Activated T-cell treated with anti-CD3 and anti-CD28 coated beads, Interleukin-2, amount 50 U/mL, for 24 hours (primary cell): Measurements from ENCODE around the gene TK2.
"Not testable (repeated sequence)": the region's sequence is repeated elsewhere in the genome, so short reads cannot be mapped to it uniquely, and the experiment has no call there.

ENCODE experiments used
- DNase-seq: peaks from one replicate; pipeline ENCODE4 v3.0.0-alpha.2; 2020
- H3K27ac Mint-ChIP-seq: 2 replicates; pipeline ENCODE4 v1.8.0; 2020; ENCODE audit warnings: mild to moderate bottlenecking, mixed read lengths
- H3K27me3 Mint-ChIP-seq: 2 replicates; pipeline ENCODE4 v1.8.0; 2020; ENCODE audit warnings: mixed read lengths
- H3K36me3 Mint-ChIP-seq: 2 replicates; pipeline ENCODE4 v1.8.0; 2020; ENCODE audit warnings: low read depth, mixed read lengths
- H3K4me1 Mint-ChIP-seq: 2 replicates; pipeline ENCODE4 v1.8.0; 2020; ENCODE audit warnings: low read depth, mixed read lengths
- H3K4me3 Mint-ChIP-seq: 2 replicates; pipeline ENCODE4 v1.8.0; 2020; ENCODE audit warnings: mild to moderate bottlenecking, moderate library complexity, mixed read lengths
- H3K9me3 Mint-ChIP-seq: 2 replicates; pipeline ENCODE4 v1.8.0; 2020; ENCODE audit warnings: mixed read lengths

TK2 gene

DNA sequence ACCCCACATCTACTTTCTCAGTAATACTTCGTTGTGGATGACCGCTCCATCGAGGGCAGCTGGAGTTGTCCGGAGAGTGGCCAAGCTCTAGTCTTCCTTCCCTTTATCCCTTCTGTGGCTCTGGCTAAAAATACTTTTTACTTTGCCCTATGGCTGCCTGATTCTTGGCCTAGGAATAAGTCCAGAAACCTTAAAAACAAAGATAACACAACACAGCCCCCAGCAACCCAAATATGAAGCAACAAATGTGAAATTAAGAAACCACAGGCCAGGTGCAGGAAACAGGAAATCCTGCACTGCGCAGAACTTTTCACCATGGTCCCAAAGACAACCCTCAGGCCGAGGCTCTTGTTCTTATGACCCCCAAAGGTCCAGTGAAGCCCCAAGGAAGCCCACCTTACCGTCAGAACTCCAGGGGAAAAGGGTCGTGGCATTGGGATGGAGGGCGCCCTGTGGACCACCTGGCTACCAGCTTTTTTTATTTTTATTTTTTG is 26.0 kb downstream of the TK2 start:
- DNase-seq = no peak
- no peaks in the 10 kb centered on the region for H3K9me3 Mint-ChIP-seq
- peak overlapping the region; percentile 87 for H3K27ac Mint-ChIP-seq
- H3K36me3 Mint-ChIP-seq = no peaks in the 10 kb centered on the region
- peak overlapping the region; percentile 56 for H3K4me3 Mint-ChIP-seq
- H3K27me3 Mint-ChIP-seq = no peaks in the 10 kb centered on the region
- H3K4me1 Mint-ChIP-seq = peaks cover 73% of the 10 kb centered on the region

DNA sequence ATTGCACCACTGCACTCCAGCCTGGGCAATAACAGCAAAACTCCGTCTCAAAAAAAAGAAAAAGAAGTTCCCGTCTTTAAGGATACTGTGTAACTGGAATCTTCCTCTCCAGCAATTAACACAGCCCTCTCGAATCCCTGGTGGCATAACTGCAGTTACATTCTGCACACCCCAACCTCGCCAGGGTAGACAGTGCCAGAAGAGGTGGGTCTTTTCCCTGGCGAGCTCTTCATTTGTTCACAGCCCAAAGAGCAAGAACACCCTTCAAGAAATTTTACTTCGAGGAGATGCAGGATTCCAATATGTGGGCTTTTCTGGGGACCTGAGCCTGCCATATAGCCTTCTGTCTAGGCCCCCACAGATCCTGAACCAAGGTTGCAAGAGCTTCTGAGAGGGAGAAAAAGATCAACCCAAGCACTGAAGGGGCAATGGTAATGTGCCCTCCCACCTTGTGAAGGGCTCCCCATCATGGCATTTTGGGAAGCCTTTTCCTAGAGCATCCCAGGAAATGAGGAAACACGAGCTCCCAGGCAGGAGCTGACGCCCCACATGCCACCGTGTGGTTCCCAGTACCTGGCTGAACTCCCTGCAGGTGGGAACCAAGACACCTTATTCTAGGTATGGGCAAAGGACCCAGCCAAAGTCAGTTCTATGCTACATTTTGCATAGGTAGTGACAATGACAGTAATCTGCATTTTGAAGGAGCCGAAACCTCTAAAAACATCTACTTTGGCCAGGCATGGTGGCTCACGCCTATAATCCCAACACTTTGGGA is 26.9 kb downstream of the TK2 start:
- DNase-seq = no peak
- peak overlapping the region; percentile 52 for H3K4me3 Mint-ChIP-seq
- H3K27me3 Mint-ChIP-seq = no peaks in the 10 kb centered on the region
- peaks cover 79% of the 10 kb centered on the region for H3K4me1 Mint-ChIP-seq
- no peaks in the 10 kb centered on the region for H3K9me3 Mint-ChIP-seq
- peak overlapping the region; percentile 96 for H3K27ac Mint-ChIP-seq
- no peaks in the 10 kb centered on the region for H3K36me3 Mint-ChIP-seq

DNA sequence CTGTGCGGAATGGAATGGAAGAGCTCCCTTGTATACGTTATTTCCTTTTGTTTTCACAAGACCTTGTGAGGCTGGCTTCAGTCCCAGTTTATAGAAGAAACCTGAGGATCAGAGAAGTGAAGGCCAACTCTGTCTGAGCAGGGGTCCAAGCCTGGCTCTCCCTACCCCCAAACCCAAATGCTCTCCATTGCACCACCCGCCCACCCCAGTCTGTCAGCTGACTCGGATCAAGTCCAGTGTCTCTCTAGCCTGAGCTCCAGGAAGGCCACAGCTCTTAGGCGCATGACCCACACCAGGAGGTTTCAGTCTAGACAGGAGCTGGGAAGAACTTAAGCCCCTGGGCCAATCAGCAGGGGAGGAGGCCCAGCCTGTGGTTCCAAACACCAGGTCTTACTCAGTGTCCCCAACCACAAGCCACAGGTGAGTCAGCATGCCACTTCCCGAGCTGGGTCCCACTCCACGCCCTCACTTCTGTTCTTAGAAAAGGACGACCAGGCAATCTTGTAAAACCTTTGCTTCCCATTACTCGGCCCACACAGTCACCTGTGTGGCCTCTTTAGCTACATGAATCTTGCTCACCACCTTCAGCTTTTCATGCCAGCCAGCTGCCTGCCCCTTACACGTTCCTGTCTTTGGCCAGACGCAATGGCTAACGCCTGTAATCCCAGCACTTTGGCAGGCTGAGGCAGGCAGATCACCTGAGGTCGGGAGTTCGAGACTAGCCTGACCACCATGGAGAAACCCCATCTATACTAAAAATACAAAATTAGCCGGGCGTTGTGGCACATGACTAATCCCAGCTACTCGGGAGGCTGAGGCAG is 27.8 kb downstream of the TK2 start:
- no peaks in the 10 kb centered on the region for H3K9me3 Mint-ChIP-seq

DNA sequence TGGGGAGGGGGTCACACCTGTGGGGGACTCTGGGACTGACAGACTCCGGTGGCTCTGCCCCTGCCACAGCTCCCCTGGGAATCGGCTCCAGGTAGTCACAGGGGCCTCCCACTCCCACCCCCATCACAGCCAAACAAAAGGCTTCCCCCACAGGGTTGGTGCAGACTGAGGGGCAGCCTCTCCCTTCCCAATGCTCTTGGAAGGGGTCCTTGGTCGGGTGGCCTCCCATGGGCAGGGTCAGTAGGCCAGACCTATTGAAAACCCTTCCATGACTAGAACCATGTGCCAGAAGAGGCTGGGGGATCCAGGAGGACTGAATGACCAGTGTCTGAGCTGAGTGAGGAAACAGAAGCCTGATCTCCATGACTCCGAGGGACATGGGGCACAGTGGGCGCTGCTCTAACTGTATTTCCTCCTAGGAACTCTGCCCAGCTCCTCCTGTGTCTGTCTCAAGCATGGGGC is 28.6 kb downstream of the TK2 start:
- H3K9me3 Mint-ChIP-seq = no peaks in the 10 kb centered on the region
- peaks cover 95% of the 10 kb centered on the region for H3K4me1 Mint-ChIP-seq
- H3K4me3 Mint-ChIP-seq = peak overlapping the region; percentile 52
- H3K27me3 Mint-ChIP-seq = no peaks in the 10 kb centered on the region
- peak overlapping the region; percentile 96 for H3K27ac Mint-ChIP-seq
- no peaks in the 10 kb centered on the region for H3K36me3 Mint-ChIP-seq
- no peak for DNase-seq

More for the DNA sequence above, 27.8 kb downstream of the TK2 start:
- Mint-ChIP-seq H3K4me1 (peaks cover 86% of the 10 kb centered on the region), H3K27ac (peak overlapping the region; percentile 96), H3K27me3 (no peaks in the 10 kb centered on the region), H3K4me3 (peak overlapping the region; percentile 52), H3K36me3 (no peaks in the 10 kb centered on the region)
- DNase-seq = peak; percentile 93

DNA sequence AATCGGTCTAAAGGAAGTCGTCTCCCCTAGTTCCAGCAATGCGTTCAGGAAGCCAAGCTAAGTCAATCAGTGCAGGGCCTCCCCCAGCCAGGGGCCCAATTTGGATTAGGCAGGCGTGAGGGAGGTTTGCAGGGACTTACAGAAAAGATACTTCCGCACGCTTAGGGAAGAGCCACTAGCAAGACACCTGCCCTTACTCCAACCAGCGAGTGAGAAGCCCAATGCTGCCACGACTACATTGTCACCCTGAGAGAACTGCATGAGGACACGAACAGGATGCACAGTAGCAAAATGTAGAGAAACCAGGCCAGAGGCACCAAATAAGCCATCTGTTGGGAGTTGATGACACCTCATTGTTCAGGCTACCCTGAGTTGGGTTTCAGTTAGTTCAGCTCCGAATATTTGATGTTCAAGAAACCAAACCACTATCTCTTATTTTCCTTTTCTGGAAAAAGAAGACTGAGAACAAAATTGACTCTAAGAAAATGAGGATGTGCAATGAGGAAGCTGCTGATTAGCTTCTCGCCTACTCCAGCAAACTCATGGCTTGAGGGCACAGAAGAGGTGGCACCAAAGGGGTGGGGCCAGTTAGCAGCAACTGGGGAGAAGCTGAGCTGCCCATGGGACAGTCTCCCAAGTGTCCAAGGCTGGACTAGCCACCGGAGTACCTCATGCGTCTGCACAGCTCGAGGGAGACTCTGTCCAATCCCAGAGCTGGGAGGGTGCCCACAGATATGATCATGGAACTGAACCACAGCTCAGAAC is 29.3 kb downstream of the TK2 start:
- Mint-ChIP-seq H3K27ac (peak overlapping the region; percentile 75), H3K27me3 (no peaks in the 10 kb centered on the region), H3K9me3 (no peaks in the 10 kb centered on the region), H3K4me3 (no peak overlapping the region), H3K36me3 (no peaks in the 10 kb centered on the region), H3K4me1 (peaks cover 95% of the 10 kb centered on the region)
- DNase-seq = peak; percentile 43

DNA sequence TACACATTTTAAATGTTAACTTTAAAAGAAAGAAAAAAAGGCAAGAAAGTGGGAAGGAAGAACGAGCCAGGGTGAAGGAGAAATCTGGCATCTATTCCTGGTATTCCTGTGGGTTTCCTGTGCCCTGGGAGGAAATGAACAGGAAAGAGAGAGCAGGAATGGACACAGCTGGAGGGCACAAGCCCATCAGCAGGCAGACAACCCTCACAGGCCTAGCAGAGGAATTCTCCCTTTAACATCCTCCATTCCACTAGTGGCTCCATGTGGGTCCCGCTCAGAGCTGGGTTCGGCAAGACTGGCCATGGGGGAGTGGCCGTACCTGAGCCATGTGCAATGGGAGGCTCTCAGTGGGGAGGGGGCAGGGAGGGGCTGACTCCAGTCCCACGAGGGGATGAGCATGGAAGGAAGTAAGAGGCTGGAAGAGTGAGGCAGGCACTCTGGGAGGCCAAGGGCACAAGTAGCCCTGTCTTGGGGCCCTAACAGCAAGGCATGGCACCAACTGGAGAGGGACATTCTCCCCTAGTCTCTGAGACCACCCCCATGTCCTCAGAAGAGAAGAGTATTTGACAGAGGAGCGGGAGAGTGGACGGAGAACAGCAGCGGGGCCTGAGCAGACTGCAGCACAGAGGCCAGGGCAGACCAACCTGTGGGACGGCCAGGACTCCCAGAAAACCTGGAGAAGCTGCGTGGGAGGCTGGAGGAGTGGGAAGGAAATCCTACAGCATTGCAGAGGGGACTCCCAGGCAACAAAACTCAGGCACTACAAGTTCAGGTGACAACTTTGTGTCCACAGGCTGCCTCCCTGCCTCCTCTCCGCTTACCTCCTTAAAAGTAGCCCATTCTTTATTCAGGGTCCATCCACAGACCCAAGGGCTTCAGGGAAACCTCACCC is 30.2 kb downstream of the TK2 start:
- Mint-ChIP-seq H3K4me3 (no peak overlapping the region), H3K36me3 (no peaks in the 10 kb centered on the region), H3K27ac (peak overlapping the region; percentile 75), H3K9me3 (no peaks in the 10 kb centered on the region), H3K27me3 (no peaks in the 10 kb centered on the region), H3K4me1 (peaks cover 94% of the 10 kb centered on the region)
- no peak for DNase-seq

DNA sequence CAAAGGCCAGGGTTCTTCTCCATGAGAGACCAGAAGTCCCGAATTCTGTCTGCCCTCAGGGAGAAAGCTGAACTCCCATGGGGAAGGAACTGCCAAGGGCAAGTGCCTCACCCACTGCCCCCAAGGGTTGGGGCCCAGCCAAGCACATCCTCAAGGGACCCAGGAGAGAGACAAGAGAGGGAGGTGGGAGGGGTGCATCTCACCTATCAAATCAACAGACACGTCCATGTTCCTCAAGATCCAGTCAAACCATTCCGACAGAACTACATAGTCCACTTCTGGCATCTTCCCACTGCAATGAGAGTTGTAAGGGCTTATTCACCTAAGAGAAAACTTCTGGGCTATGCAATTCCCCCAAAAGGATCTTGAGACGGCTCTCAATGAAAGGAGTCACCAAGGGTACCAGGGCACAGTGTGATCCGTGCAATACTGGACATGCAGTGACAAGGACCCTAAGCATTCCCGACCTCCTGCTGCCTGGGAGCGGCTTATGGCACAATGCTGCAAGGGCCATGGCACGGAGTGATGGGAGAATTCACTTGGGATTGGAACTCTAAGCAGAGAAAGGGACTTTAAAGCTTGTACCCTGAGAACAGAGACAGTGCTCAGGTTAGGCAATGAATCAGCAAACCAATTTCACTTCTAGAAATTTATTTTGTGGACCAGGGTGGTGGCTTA is 32.2 kb downstream of the TK2 start:
- no peak for DNase-seq
- Mint-ChIP-seq H3K9me3 (no peaks in the 10 kb centered on the region), H3K36me3 (no peaks in the 10 kb centered on the region), H3K4me1 (peaks cover 80% of the 10 kb centered on the region), H3K27me3 (no peaks in the 10 kb centered on the region), H3K27ac (peak overlapping the region; percentile 95), H3K4me3 (peak overlapping the region; percentile 78)

DNA sequence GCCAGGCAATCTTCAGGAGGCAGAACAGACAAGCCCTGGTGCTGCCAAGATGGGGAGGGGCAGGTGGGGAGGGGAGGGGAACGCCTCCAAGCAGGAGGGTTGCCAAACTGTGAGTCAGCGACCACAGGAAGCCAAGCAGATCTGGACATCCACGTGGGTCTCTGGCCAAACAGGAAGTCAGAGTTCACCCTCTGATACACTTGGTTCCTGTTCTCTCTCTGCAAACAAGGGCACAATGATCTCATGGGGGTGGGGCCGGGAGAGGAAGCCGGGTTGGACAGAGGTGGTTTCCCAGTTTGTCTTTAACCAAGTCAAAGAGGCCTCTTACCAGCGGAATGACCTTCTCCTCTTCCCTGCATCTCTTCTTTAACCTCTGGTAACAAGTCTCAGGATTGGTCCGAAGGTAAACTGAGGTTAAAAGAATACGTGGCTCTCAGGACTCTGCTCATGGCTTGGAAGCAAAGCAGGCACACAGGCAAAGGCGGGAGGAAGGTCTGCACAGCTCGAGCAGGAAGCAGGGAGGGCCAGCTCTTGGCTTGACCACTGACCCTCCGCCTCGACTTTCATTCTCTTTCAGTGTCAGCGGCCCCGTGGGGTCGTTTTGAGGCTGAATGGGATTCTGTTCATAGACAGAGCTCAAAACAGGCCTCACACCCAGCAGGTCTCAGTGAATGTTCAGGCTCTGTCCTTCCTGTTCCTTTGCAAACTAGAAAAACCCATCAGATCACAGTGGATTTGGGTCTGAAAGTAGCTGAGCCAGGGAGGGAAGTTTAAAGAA is 32.9 kb downstream of the TK2 start:
- peak; percentile 79 for DNase-seq
- Mint-ChIP-seq H3K4me3 (peak overlapping the region; percentile 78), H3K27me3 (no peaks in the 10 kb centered on the region), H3K9me3 (no peaks in the 10 kb centered on the region), H3K4me1 (peaks cover 74% of the 10 kb centered on the region), H3K27ac (peak overlapping the region; percentile 95), H3K36me3 (no peaks in the 10 kb centered on the region)

DNA sequence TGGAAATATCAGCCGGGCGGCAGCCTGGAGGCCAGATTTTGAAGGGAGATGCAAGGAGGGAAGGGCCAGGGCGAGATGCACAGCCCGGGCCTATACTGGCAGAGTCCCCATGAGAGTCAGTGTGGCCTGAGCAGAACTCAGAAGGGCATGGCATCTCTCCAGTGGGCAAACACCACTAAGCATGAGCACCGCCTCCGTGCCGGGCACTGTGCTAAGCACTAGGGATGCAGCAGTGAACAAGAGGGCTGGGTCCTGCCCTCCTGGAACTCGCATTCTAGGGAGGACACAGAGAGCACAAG is 33.5 kb downstream of the TK2 start:
- no peak for DNase-seq
- no peaks in the 10 kb centered on the region for H3K27me3 Mint-ChIP-seq
- no peaks in the 10 kb centered on the region for H3K9me3 Mint-ChIP-seq
- H3K36me3 Mint-ChIP-seq = no peaks in the 10 kb centered on the region
- H3K4me3 Mint-ChIP-seq = peak overlapping the region; percentile 42
- peak overlapping the region; percentile 95 for H3K27ac Mint-ChIP-seq
- peaks cover 71% of the 10 kb centered on the region for H3K4me1 Mint-ChIP-seq

DNA sequence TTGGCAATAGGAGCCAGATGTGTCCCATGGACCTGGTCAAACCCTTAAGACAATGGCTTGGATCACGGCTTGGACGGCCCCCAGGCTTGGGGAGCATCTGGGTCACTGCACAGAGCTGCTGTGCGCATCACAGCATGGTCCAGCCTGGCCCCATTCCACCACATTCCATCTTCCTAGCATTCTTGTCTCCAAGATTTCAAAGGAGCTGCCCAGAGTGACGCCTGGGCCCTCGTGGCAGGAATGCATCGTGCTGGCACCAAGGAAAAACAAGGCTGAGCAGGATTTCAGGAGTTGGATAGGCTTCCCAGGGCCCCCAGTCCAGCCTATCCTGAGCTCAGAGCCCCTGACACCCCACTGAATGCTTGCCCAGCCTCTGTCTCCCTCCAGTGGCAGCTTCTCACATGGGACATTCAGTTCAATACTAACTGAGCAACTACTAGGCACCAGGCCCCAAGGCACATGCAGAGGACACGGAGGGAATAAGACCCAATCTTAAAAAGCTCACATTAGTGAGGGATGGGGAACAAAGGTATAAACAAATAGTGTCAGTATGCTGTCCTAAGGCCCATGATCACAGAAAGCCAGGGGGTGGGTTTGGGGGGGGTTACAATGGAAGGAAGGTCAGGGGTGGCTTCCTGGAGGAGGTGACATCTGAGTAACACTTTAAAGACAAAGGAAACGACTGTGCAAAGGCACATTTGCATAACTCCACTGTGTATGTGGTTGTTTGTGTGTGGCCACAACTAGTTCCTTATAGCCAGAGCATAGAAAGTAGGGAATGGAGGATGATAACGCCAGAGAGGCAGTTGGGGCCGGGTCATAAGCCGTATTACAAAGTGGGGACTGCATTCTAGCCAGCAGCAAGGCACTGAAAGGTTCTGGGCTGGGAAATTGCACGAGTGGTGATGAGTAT is 34.1 kb downstream of the TK2 start:
- no peak for DNase-seq
- Mint-ChIP-seq H3K4me1 (peaks cover 65% of the 10 kb centered on the region), H3K36me3 (no peaks in the 10 kb centered on the region), H3K9me3 (no peaks in the 10 kb centered on the region), H3K27me3 (no peaks in the 10 kb centered on the region), H3K4me3 (peak overlapping the region; percentile 42), H3K27ac (peak overlapping the region; percentile 95)

DNA sequence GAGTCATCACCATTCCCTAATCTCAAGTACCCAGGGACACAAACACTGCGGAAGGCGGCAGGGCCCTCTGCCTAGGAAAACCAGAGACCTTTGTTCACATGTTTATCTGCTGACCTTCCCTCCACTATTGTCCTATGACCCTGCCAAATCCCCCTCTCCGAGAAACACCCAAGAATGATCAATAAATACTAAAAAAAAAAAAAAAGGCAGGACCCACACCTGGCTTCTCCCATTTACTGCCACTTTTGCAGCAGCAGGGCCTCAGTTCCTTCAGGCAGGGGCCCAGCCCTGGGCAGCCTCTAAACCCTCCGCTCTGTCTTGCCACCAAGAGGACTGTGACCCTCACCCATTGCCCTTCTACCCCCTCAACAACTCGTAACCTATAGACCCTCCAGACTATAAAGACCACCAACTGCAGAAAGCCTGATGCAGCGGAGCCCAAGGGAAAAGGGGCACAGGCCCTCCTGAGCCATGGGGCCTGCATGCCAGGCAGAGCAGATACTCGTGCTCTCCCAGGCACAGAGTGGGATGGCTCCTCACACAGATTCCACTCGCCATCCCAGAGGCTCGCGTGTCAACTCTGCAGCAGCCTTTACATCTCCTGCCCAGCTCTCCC is 34.8 kb downstream of the TK2 start:
- not testable (repeated sequence) for H3K9me3 Mint-ChIP-seq, H3K4me3 Mint-ChIP-seq, DNase-seq, H3K27me3 Mint-ChIP-seq, H3K36me3 Mint-ChIP-seq
- Mint-ChIP-seq H3K4me1 (peaks cover 57% of the 10 kb centered on the region), H3K27ac (peak overlapping the region; percentile 95)

DNA sequence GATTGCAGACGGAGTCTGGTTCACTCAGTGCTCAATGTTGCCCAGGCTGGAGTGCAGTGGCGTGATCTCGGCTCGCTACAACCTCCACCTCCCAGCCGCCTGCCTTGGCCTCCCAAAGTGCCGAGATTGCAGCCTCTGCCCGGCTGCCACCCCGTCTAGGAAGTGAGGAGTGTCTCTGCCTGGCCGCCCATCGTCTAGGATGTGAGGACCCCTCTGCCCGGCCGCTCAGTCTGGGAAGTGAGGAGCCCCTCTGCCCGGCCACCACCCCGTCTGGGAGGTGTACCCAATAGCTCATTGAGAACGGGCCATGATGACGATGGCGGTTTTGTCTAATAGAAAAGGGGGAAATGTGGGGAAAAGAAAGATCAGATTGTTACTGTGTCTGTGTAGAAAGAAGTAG is 35.5 kb downstream of the TK2 start:
- not testable (repeated sequence) for H3K4me3 Mint-ChIP-seq, DNase-seq, H3K27me3 Mint-ChIP-seq, H3K27ac Mint-ChIP-seq, H3K9me3 Mint-ChIP-seq, H3K36me3 Mint-ChIP-seq
- peaks cover 50% of the 10 kb centered on the region for H3K4me1 Mint-ChIP-seq
